GM12878 (cell line): ENCODE measurements around the gene ROBO4. TPM values are rescaled to one million over a fixed set of nuclear protein-coding genes. Genes with fewer than 3 reads are reported as not detected.

Experiments used
- ATAC-seq: fragments of 200-7000 bp; cut with Tn5 transposase; 3 replicates; pipeline ENCODE4 v1.9.1; 2020; ENCODE audit warnings: mild to moderate bottlenecking, moderate library complexity
- BruUV-seq: library from RNA; stranded (reverse); fragments of 400-500 nt; replicated peaks from 2 replicates; lab custom pipeline; 2021; lab: Mats Ljungman, UMichigan
- CTCF ChIA-PET: fragments of 300-600 bp; sonication (Branson Sonifier 250); formaldehyde crosslinking; extraction: SDS; loops from one replicate; lab custom pipeline; 2021; ENCODE audit warnings: inconsistent platforms; lab: Yijun Ruan, JAX
- POLR2A ChIA-PET: fragments of 350-600 bp; formaldehyde crosslinking; extraction: SDS; loops from one replicate; lab custom pipeline; 2021; ENCODE audit warnings: inconsistent platforms; lab: Charles Lee
- RAD21 ChIA-PET: fragments of 300-600 bp; sonication (Branson Sonifier 250); formaldehyde crosslinking; loops from one replicate; lab custom pipeline; 2023; ENCODE audit warnings: antibody characterized with exemption; ENCODE audit not compliant: unreplicated experiment; lab: Charles Lee
- SMC1A ChIA-PET: fragments of 300-600 bp; sonication (Branson Sonifier 250); formaldehyde crosslinking; loops from one replicate; lab custom pipeline; 2023; ENCODE audit not compliant: unreplicated experiment, uncharacterized antibody; lab: Charles Lee
- DNase-seq: peaks from one replicate; pipeline ENCODE4 v3.0.0-alpha.2; 2011; ENCODE audit warnings: low read depth, low spot score
- FAIRE-seq: peaks from 3 replicates; lab custom pipeline; 2011; peaks lifted over from hg19 to GRCh38; lab: Jason Lieb, UNC
- H2AFZ ChIP-seq: 2 replicates; pipeline ENCODE4 v1.6.0; 2011; ENCODE audit warnings: low read depth, low read length, control low read depth; ENCODE audit not compliant: control insufficient read depth
- H3K27ac ChIP-seq: 2 replicates; pipeline ENCODE4 v1.5.1; 2011; ENCODE audit warnings: control low read depth; ENCODE audit not compliant: control insufficient read depth, insufficient read depth
- H3K27me3 ChIP-seq, 2 experiments: replicated peaks in 1 of 2; 2 replicates each; pipeline versions ENCODE4 v1.6.0 to v1.6.1; 2011; ENCODE audit warnings: low read length in 1 of 2; ENCODE audit not compliant: control insufficient read depth in 2 of 2, insufficient read depth in 2 of 2
- H3K36me3 ChIP-seq, 2 experiments: 2 replicates each; pipeline ENCODE4 v1.5.1; 2011; ENCODE audit warnings: low read length in 1 of 2; ENCODE audit not compliant: control insufficient read depth in 2 of 2, insufficient read depth in 2 of 2
- H3K4me1 ChIP-seq: 2 replicates; pipeline ENCODE4 v1.6.1; 2011; ENCODE audit warnings: mild to moderate bottlenecking, low read length, moderate library complexity, mixed read lengths; ENCODE audit not compliant: control insufficient read depth, insufficient read depth
- H3K4me2 ChIP-seq: 2 replicates; pipeline ENCODE4 v1.6.0; 2011; ENCODE audit warnings: control low read depth; ENCODE audit not compliant: control insufficient read depth, insufficient read depth
- H3K4me3 ChIP-seq: fragments of 200-600 bp; sonication (generic); 2 replicates; pipeline ENCODE4 v1.5.1; 2016
- H3K79me2 ChIP-seq: 2 replicates; pipeline ENCODE4 v1.6.0; 2011; ENCODE audit warnings: low read length; ENCODE audit not compliant: control insufficient read depth, insufficient read depth
- H3K9ac ChIP-seq: 2 replicates; pipeline ENCODE4 v1.8.0; 2011; ENCODE audit warnings: low read length, control low read depth, mixed read lengths; ENCODE audit not compliant: control insufficient read depth, insufficient read depth
- H3K9me3 ChIP-seq: replicated peaks from 3 replicates; pipeline ENCODE4 v1.5.1; 2011; ENCODE audit warnings: mild to moderate bottlenecking, low read length; ENCODE audit not compliant: control insufficient read depth, insufficient read depth
- H4K20me1 ChIP-seq: 2 replicates; pipeline ENCODE4 v1.6.0; 2011; ENCODE audit not compliant: control insufficient read depth, insufficient read depth
- BRCA1 ChIP-seq: IDR thresholded peaks from 2 replicates; pipeline ENCODE4 v1.6.1; 2011; ENCODE audit warnings: low read depth, low read length, improper control_type of control experiment
- CHD1 ChIP-seq: IDR thresholded peaks from 2 replicates; pipeline ENCODE4 v1.6.1; 2012; ENCODE audit warnings: low read depth, low read length, improper control_type of control experiment
- CHD4 ChIP-seq: fragments of 200-600 bp; sonication (generic); IDR thresholded peaks from 2 replicates; pipeline ENCODE4 v1.6.1; 2016; ENCODE audit warnings: mild to moderate bottlenecking
- EGR1 ChIP-seq, 2 experiments: IDR thresholded peaks; 1 replicate in 1 of 2; 2 replicates in 1 of 2; pipeline ENCODE4 v1.6.1; 2011 to 2012; ENCODE audit warnings: low read depth in 2 of 2, low read length in 2 of 2, borderline replicate concordance in 1 of 2, mild to moderate bottlenecking in 1 of 2, moderate library complexity in 1 of 2
- EP300 ChIP-seq, 2 experiments: fragments of 150-350 bp in 1 of 2; IDR thresholded peaks; 2 replicates each; pipeline ENCODE4 v1.6.1; 2011 to 2012; ENCODE audit warnings: low read depth in 2 of 2, low read length in 2 of 2, borderline replicate concordance in 1 of 2, improper control_type of control experiment in 1 of 2, inconsistent platforms in 1 of 2; ENCODE audit not compliant: control insufficient read depth in 1 of 2
- ETV6 ChIP-seq, 2 experiments: fragments of 450-650 bp in 1 of 2; IDR thresholded peaks in 1 of 2; conservative IDR thresholded peaks in 1 of 2; 2 replicates each; pipeline ENCODE4 v1.6.1; 2014; ENCODE audit warnings: antibody characterized with exemption in 1 of 2, borderline replicate concordance in 1 of 2, low read depth in 1 of 2, mild to moderate bottlenecking in 1 of 2, moderate library complexity in 1 of 2
- GABPA ChIP-seq: IDR thresholded peaks from 2 replicates; pipeline ENCODE4 v1.6.1; 2014; ENCODE audit warnings: antibody characterized with exemption, low read depth, mild to moderate bottlenecking, inconsistent platforms
- IKZF1 ChIP-seq: fragments of 450-650 bp; conservative IDR thresholded peaks from 2 replicates; pipeline ENCODE4 v1.6.1; 2017; ENCODE audit warnings: antibody characterized with exemption, mild to moderate bottlenecking
- NRF1 ChIP-seq: conservative IDR thresholded peaks from 2 replicates; pipeline ENCODE4 v1.6.1; 2011; ENCODE audit warnings: mild to moderate bottlenecking, low read depth, low read length, improper control_type of control experiment
- POLR2AphosphoS2 ChIP-seq: IDR thresholded peaks from 2 replicates; pipeline ENCODE4 v1.6.1; 2011; ENCODE audit warnings: low read depth, mild to moderate bottlenecking, low read length, improper control_type of control experiment, moderate library complexity
- RAD21 ChIP-seq: IDR thresholded peaks from 2 replicates; pipeline ENCODE4 v1.6.1; 2011; ENCODE audit warnings: mild to moderate bottlenecking, low read depth, low read length, moderate library complexity; ENCODE audit not compliant: insufficient read depth
- SREBF1 ChIP-seq: IDR thresholded peaks from 2 replicates; pipeline ENCODE4 v1.6.1; 2012; ENCODE audit warnings: mild to moderate bottlenecking, low read length
- YY1 ChIP-seq: IDR thresholded peaks from 2 replicates; pipeline ENCODE4 v1.6.1; 2011; ENCODE audit warnings: low read depth, mild to moderate bottlenecking, low read length
- WGBS: methylation state at CpG from one replicate; pipeline ENCODE4 v1.1.6; 2016; ENCODE audit warnings: low lambda C conversion rate; ENCODE audit not compliant: insufficient replicate concordance, insufficient coverage; ENCODE audit errors: missing lambda C conversion rate; 5-methylcytosine and 5-hydroxymethylcytosine counted together
- in situ Hi-C: fragments of 300-500 bp; cut with MboI; formaldehyde crosslinking; loops from 9 replicates; pipeline ENCODE4 v1.14.3; 2018; ENCODE audit warnings: mixed read lengths
- intact Hi-C: fragments of 100-400 bp; cut with micrococcal nuclease; formaldehyde crosslinking; loops from one replicate; pipeline ENCODE4 v1.14.2; 2022; ENCODE audit not compliant: unreplicated experiment
- polyA plus RNA-seq, 11 experiments: library from polyadenylated mRNA; depleted of rRNA in 4 of 11; unstranded in 6 of 11; stranded (reverse) in 5 of 11; fragments of >200 nt; fragmentation: Nextera tagmentation in 4 of 11; fragmentation: Illumina TruSeq in 1 of 11; extraction: Ambion mirVana in 4 of 11; extraction: Trizol in 1 of 11; gene quantifications; 1 replicate in 1 of 11; 2 replicates in 10 of 11; pipeline versions ENCODE4 v1.2.1 to v1.2.3, GENCODE V29; 2011 to 2016; ENCODE audit warnings: inconsistent platforms in 2 of 11, missing spikeins in 2 of 11, low read depth in 1 of 11
- total RNA-seq, 4 experiments: library from RNA; depleted of rRNA in 3 of 4; stranded (reverse); fragments of >200 nt in 3 of 4; fragmentation: Illumina TruSeq in 1 of 4; extraction: Trizol in 1 of 4; gene quantifications; 2 replicates each; pipeline versions ENCODE4 v1.2.1 to v1.2.3, GENCODE V29; 2013 to 2021
- TF ChIP-seq, protein P1 (sequence below): fragments of 150-350 bp; IDR thresholded peaks from 2 replicates; pipeline ENCODE4 v1.6.1; 2016; ENCODE audit warnings: low read depth, low read length
- TF ChIP-seq, protein P2 (sequence below): fragments of 450-650 bp; IDR thresholded peaks from 2 replicates; pipeline ENCODE4 v1.6.1; 2018; ENCODE audit warnings: borderline replicate concordance, mild to moderate bottlenecking; ENCODE audit not compliant: partially characterized antibody
- TF ChIP-seq, protein P3 (sequence below): fragments of 450-650 bp; conservative IDR thresholded peaks from 2 replicates; pipeline ENCODE4 v1.6.1; 2017; ENCODE audit warnings: mild to moderate bottlenecking, moderate library complexity

The ROBO4 gene
- total and polyA plus RNA-seq, 10 of the 15 experiments (the other 5 are each of a cell fraction or from before 2014, with no cell fraction given): not detected

DNA sequence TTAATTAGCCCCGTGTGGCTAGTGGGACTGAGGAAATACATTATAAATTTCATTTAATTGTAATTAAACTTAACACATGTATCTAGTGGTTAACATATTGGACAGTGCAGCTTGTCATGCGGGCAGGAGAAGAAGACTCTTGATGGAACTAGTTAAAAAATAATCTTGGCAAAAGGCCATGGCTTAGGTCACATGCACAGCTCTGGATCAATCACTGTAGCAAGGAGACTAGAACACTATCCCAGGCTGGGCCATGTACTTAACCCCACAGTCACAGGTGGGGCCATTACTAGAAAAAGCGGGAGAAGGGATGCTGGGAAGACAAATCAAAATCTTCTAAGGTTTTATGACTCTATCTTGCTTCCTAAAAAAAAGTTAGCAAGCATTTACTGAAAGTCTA is 46.9 kb upstream of the ROBO4 start:
- no peak overlapping the region for H3K27ac ChIP-seq
- 39% methylated on average over 3 of the region's 3 CpGs for WGBS
- RAD21 ChIA-PET: no interaction called here
- no peak overlapping the region for H2AFZ ChIP-seq
- POLR2A ChIA-PET: interaction anchor here (1.4 kb wide), 1 partner anchor 9 kb away, joined by 3 read pairs; no protein-coding TSS in a partner anchor
- H3K4me2 ChIP-seq: no peak overlapping the region
- no peaks in the 10 kb centered on the region for H4K20me1 ChIP-seq
- SMC1A ChIA-PET: no interaction called here
- CTCF ChIA-PET: no interaction called here
- in situ Hi-C loops: no loop called here
- ATAC-seq (no peak), DNase-seq (no peak), FAIRE-seq (no peak)
- no peak overlapping the region for H3K9ac ChIP-seq
- intact Hi-C loops: no loop called here
- H3K9me3 ChIP-seq: no peaks in the 10 kb centered on the region
- no peaks in the 10 kb centered on the region for H3K36me3 ChIP-seq
- H3K27me3 ChIP-seq: no peaks in the 10 kb centered on the region
- no TSS peak for BruUV-seq
- H3K79me2 ChIP-seq: no peaks in the 10 kb centered on the region
- TF ChIP-seq EP300 (IDR thresholded peaks at IDR 0.05; ENCODE audit: borderline replicate concordance in 1 of 2, control insufficient read depth in 1 of 2, low read depth in 2 of 2, low read length in 2 of 2): no peak
- no peak for TF ChIP-seq BRCA1
- no peak for TF ChIP-seq CHD1
- no peak for TF ChIP-seq YY1
- TF ChIP-seq NRF1: no peak
- TF ChIP-seq, protein P1, sequence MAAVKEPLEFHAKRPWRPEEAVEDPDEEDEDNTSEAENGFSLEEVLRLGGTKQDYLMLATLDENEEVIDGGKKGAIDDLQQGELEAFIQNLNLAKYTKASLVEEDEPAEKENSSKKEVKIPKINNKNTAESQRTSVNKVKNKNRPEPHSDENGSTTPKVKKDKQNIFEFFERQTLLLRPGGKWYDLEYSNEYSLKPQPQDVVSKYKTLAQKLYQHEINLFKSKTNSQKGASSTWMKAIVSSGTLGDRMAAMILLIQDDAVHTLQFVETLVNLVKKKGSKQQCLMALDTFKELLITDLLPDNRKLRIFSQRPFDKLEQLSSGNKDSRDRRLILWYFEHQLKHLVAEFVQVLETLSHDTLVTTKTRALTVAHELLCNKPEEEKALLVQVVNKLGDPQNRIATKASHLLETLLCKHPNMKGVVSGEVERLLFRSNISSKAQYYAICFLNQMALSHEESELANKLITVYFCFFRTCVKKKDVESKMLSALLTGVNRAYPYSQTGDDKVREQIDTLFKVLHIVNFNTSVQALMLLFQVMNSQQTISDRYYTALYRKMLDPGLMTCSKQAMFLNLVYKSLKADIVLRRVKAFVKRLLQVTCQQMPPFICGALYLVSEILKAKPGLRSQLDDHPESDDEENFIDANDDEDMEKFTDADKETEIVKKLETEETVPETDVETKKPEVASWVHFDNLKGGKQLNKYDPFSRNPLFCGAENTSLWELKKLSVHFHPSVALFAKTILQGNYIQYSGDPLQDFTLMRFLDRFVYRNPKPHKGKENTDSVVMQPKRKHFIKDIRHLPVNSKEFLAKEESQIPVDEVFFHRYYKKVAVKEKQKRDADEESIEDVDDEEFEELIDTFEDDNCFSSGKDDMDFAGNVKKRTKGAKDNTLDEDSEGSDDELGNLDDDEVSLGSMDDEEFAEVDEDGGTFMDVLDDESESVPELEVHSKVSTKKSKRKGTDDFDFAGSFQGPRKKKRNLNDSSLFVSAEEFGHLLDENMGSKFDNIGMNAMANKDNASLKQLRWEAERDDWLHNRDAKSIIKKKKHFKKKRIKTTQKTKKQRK: no peak
- TF ChIP-seq POLR2AphosphoS2: no peak
- no peak for TF ChIP-seq SREBF1
- TF ChIP-seq EGR1 (IDR thresholded peaks at IDR 0.05; ENCODE audit: borderline replicate concordance in 1 of 2, low read depth in 2 of 2, low read length in 2 of 2): no peak
- no peak for TF ChIP-seq CHD4
- TF ChIP-seq GABPA: no peak
- TF ChIP-seq, protein P2, sequence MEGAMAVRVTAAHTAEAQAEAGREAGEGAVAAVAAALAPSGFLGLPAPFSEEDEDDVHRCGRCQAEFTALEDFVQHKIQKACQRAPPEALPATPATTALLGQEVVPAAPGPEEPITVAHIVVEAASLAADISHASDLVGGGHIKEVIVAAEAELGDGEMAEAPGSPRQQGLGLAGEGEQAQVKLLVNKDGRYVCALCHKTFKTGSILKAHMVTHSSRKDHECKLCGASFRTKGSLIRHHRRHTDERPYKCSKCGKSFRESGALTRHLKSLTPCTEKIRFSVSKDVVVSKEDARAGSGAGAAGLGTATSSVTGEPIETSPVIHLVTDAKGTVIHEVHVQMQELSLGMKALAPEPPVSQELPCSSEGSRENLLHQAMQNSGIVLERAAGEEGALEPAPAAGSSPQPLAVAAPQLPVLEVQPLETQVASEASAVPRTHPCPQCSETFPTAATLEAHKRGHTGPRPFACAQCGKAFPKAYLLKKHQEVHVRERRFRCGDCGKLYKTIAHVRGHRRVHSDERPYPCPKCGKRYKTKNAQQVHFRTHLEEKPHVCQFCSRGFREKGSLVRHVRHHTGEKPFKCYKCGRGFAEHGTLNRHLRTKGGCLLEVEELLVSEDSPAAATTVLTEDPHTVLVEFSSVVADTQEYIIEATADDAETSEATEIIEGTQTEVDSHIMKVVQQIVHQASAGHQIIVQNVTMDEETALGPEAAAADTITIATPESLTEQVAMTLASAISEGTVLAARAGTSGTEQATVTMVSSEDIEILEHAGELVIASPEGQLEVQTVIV: no peak
- TF ChIP-seq, protein P3, sequence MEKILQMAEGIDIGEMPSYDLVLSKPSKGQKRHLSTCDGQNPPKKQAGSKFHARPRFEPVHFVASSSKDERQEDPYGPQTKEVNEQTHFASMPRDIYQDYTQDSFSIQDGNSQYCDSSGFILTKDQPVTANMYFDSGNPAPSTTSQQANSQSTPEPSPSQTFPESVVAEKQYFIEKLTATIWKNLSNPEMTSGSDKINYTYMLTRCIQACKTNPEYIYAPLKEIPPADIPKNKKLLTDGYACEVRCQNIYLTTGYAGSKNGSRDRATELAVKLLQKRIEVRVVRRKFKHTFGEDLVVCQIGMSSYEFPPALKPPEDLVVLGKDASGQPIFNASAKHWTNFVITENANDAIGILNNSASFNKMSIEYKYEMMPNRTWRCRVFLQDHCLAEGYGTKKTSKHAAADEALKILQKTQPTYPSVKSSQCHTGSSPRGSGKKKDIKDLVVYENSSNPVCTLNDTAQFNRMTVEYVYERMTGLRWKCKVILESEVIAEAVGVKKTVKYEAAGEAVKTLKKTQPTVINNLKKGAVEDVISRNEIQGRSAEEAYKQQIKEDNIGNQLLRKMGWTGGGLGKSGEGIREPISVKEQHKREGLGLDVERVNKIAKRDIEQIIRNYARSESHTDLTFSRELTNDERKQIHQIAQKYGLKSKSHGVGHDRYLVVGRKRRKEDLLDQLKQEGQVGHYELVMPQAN: no peak
- TF ChIP-seq RAD21: no peak
- TF ChIP-seq IKZF1: no peak
- TF ChIP-seq ETV6 (conservative IDR thresholded peaks at IDR 0.05 in 1 of 2, IDR thresholded peaks at IDR 0.05 in 1 of 2; ENCODE audit: borderline replicate concordance in 1 of 2, low read depth in 1 of 2): no peak
- no peak overlapping the region for H3K4me3 ChIP-seq
- no peaks in the 10 kb centered on the region for H3K4me1 ChIP-seq
